Left lung (tissue), 10 donors: ENCODE results near the gene OR51I2. TPM values are rescaled to one million over a fixed set of nuclear protein-coding genes. Genes with fewer than 3 reads are reported as not detected.

Experiments
- ATAC-seq: fragments of 200-7000 bp; cut with Tn5 transposase; one replicate; pipeline ENCODE4 v1.9.1; 2020; ENCODE audit warnings: moderate library complexity
- DNase-seq, 4 donors: peaks; one replicate each; pipeline ENCODE4 v3.0.0-alpha.2; 2013 to 2020
- H3K27ac ChIP-seq, 2 donors: fragments of 200-600 bp; sonication (generic) in 1 of 2; one replicate each; pipeline versions ENCODE4 v1.5.0 to v1.8.0; 2020 to 2021
- H3K27me3 ChIP-seq, 2 donors: fragments of 200-600 bp; sonication (generic) in 1 of 2; one replicate each; pipeline versions ENCODE4 v1.5.0 to v1.8.0; 2020 to 2021
- H3K36me3 ChIP-seq, 2 donors: fragments of 200-600 bp; sonication (generic) in 1 of 2; one replicate each; pipeline versions ENCODE4 v1.5.0 to v1.8.0; 2020 to 2021
- H3K4me1 ChIP-seq, 2 donors: fragments of 200-600 bp; one replicate each; pipeline ENCODE4 v1.8.0; 2021
- H3K4me3 ChIP-seq, 2 donors: fragments of 200-600 bp; sonication (generic) in 1 of 2; one replicate each; pipeline versions ENCODE4 v1.5.0 to v1.8.0; 2020 to 2021; ENCODE audit warnings: mild to moderate bottlenecking in 1 of 2
- H3K9me3 ChIP-seq, 2 donors: fragments of 200-600 bp; sonication (generic) in 1 of 2; one replicate each; pipeline versions ENCODE4 v1.5.0 to v1.8.0; 2020 to 2021
- intact Hi-C, 2 donors: fragments of 100-400 bp; cut with DNase I; formaldehyde crosslinking; loops; one replicate each; pipeline versions ENCODE4 v1.11.2 to v1.14.2; 2022
- polyA plus RNA-seq, 6 donors: library from polyadenylated mRNA; unstranded; fragments of 120-200 nt; gene quantifications; one replicate each; pipeline ENCODE4 v1.2.1, GENCODE V29; 2013; ENCODE audit not compliant: insufficient read length in 6 of 6
- total RNA-seq, 2 donors: library from RNA; stranded (reverse); fragmentation: NEBNext Ultra II Directional; extraction: Animal tissue kit (Norgen Biotek cat#: 25700); gene quantifications; one replicate each; pipeline ENCODE4 v1.2.1, GENCODE V29; 2021
- TF ChIP-seq, protein P1 (sequence below), 2 donors: fragments of 200-600 bp; sonication (generic) in 1 of 2; IDR thresholded peaks; one replicate each; pipeline versions ENCODE4 v1.5.0 to v1.8.0; 2021; ENCODE audit warnings: antibody characterized with exemption in 2 of 2
- donor health status: DM: no; HTN: yes; CAD: no.
- donor health status: DM: no; HTN: no; CAD: no.

The OR51I2 gene
- total and polyA plus RNA-seq, 8 donors = 0.04 to 0.07 TPM; not detected in 6

GRCh38 chr11:5505363-5506048, 56.4 kb downstream of the OR51I2 start:
- ATAC-seq (no peak), DNase-seq (no peak)
- H3K4me1 ChIP-seq = no peaks in the 10 kb centered on the region
- TF ChIP-seq, protein P1, sequence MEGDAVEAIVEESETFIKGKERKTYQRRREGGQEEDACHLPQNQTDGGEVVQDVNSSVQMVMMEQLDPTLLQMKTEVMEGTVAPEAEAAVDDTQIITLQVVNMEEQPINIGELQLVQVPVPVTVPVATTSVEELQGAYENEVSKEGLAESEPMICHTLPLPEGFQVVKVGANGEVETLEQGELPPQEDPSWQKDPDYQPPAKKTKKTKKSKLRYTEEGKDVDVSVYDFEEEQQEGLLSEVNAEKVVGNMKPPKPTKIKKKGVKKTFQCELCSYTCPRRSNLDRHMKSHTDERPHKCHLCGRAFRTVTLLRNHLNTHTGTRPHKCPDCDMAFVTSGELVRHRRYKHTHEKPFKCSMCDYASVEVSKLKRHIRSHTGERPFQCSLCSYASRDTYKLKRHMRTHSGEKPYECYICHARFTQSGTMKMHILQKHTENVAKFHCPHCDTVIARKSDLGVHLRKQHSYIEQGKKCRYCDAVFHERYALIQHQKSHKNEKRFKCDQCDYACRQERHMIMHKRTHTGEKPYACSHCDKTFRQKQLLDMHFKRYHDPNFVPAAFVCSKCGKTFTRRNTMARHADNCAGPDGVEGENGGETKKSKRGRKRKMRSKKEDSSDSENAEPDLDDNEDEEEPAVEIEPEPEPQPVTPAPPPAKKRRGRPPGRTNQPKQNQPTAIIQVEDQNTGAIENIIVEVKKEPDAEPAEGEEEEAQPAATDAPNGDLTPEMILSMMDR (IDR thresholded peaks at IDR 0.05) = no peak
- H3K27me3 ChIP-seq = no peaks in the 10 kb centered on the region
- no peaks in the 10 kb centered on the region for H3K36me3 ChIP-seq
- intact Hi-C loops = no loop called here
- H3K27ac ChIP-seq = no peak overlapping the region
- no peak overlapping the region for H3K4me3 ChIP-seq
- H3K9me3 ChIP-seq = no peaks in the 10 kb centered on the region

Other genes with a start within 250 kb of the OR51I2 start
- not detected for gene OR51V1, start 248.6 kb upstream of the OR51I2 start, total RNA-seq
- gene OR51V1, start 248.6 kb upstream of the OR51I2 start, polyA plus RNA-seq = not detected
- 100 to 1,000 TPM; 247 to 273 TPM for gene HBB, start 222.3 kb upstream of the OR51I2 start, total RNA-seq
- gene HBB, start 222.3 kb upstream of the OR51I2 start, polyA plus RNA-seq = 100 to 1,000 TPM; 137 to 967 (median 304) TPM
- gene HBD, start 214.8 kb upstream of the OR51I2 start, total RNA-seq = under 1 TPM in 1 of 2 donors, not detected in 1; 0.82 TPM
- gene HBD, start 214.8 kb upstream of the OR51I2 start, polyA plus RNA-seq = 1 to 10 TPM in 3 of 6 donors, under 1 TPM in 3; 0.44 to 1.2 (median 0.96) TPM
- gene HBG1, start 199.5 kb upstream of the OR51I2 start, total RNA-seq = not detected
- gene HBG1, start 199.5 kb upstream of the OR51I2 start, polyA plus RNA-seq = 1,000 to 10,000 TPM in 3 of 6 donors, 10 to 100 TPM in 1, 1 to 10 TPM in 2; 3.5 to 2,797 (median 512) TPM
- not detected for gene HBG2, start 194.5 kb upstream of the OR51I2 start, total RNA-seq
- 1,000 to 10,000 TPM; 1,963 to 7,853 (median 3,552) TPM for gene HBG2, start 194.5 kb upstream of the OR51I2 start, polyA plus RNA-seq
- not detected for gene HBE1, start 179.4 kb upstream of the OR51I2 start, total RNA-seq
- 10 to 100 TPM in 3 of 6 donors, 1 to 10 TPM in 3; 4.2 to 41.6 (median 16.3) TPM for gene HBE1, start 179.4 kb upstream of the OR51I2 start, polyA plus RNA-seq
- not detected for gene OR51B4, start 147.4 kb upstream of the OR51I2 start, total RNA-seq
- under 1 TPM in 5 of 6 donors, not detected in 1; 0.35 to 0.58 (median 0.53) TPM for gene OR51B4, start 147.4 kb upstream of the OR51I2 start, polyA plus RNA-seq
- not detected for gene OR51B2, start 125.0 kb upstream of the OR51I2 start, total RNA-seq
- under 1 TPM in 1 of 6 donors, not detected in 5; 0.23 TPM for gene OR51B2, start 125.0 kb upstream of the OR51I2 start, polyA plus RNA-seq
- under 1 TPM; 0.29 to 0.41 TPM for gene OR51B5, start 105.8 kb upstream of the OR51I2 start, total RNA-seq
- under 1 TPM; 0.41 to 0.87 (median 0.71) TPM for gene OR51B5, start 105.8 kb upstream of the OR51I2 start, polyA plus RNA-seq
- not detected for gene OR51B6, start 97.8 kb upstream of the OR51I2 start, total RNA-seq
- under 1 TPM in 1 of 6 donors, not detected in 5; 0.14 TPM for gene OR51B6, start 97.8 kb upstream of the OR51I2 start, polyA plus RNA-seq
- gene OR51M1, start 65.5 kb upstream of the OR51I2 start, total RNA-seq = not detected
- gene OR51M1, start 65.5 kb upstream of the OR51I2 start, polyA plus RNA-seq = under 1 TPM in 4 of 6 donors, not detected in 2; 0.06 to 0.24 (median 0.08) TPM
- not detected for gene OR51Q1, start 27.2 kb upstream of the OR51I2 start, total RNA-seq
- gene OR51Q1, start 27.2 kb upstream of the OR51I2 start, polyA plus RNA-seq = not detected
- not detected for gene OR51I1, start 7.8 kb upstream of the OR51I2 start, total RNA-seq
- not detected for gene OR51I1, start 7.8 kb upstream of the OR51I2 start, polyA plus RNA-seq
- gene OR52D1, start 39.4 kb downstream of the OR51I2 start, total RNA-seq = not detected
- under 1 TPM in 2 of 6 donors, not detected in 4; 0.13 to 0.18 TPM for gene OR52D1, start 39.4 kb downstream of the OR51I2 start, polyA plus RNA-seq
- under 1 TPM; 0.23 to 0.37 TPM for gene UBQLN3, start 60.6 kb downstream of the OR51I2 start, total RNA-seq
- gene UBQLN3, start 60.6 kb downstream of the OR51I2 start, polyA plus RNA-seq = under 1 TPM in 1 of 6 donors, not detected in 5; 0.06 TPM
- under 1 TPM; 0.50 to 0.67 TPM for gene UBQLNL, start 67.4 kb downstream of the OR51I2 start, total RNA-seq
- gene UBQLNL, start 67.4 kb downstream of the OR51I2 start, polyA plus RNA-seq = 1 to 10 TPM; 1.2 to 2.2 (median 1.7) TPM
- under 1 TPM; 0.32 to 0.45 TPM for gene OR52H1, start 99.2 kb downstream of the OR51I2 start, total RNA-seq
- gene OR52H1, start 99.2 kb downstream of the OR51I2 start, polyA plus RNA-seq = under 1 TPM in 3 of 6 donors, not detected in 3; 0.20 to 0.26 (median 0.20) TPM
- gene OR52B6, start 131.6 kb downstream of the OR51I2 start, total RNA-seq = not detected
- gene OR52B6, start 131.6 kb downstream of the OR51I2 start, polyA plus RNA-seq = under 1 TPM; 0.17 to 0.56 (median 0.42) TPM
- gene TRIM6, start 147.3 kb downstream of the OR51I2 start, total RNA-seq = 1 to 10 TPM; 4.2 to 6.2 TPM
- gene TRIM6, start 147.3 kb downstream of the OR51I2 start, polyA plus RNA-seq = 1 to 10 TPM; 4.5 to 9.7 (median 6.5) TPM
- 10 to 100 TPM in 1 of 2 donors, 1 to 10 TPM in 1; 9.1 to 10.2 TPM for gene TRIM34, start 175.7 kb downstream of the OR51I2 start, total RNA-seq
- gene TRIM34, start 175.7 kb downstream of the OR51I2 start, polyA plus RNA-seq = 10 to 100 TPM; 20.9 to 31.7 (median 22.9) TPM
- 10 to 100 TPM; 42.6 to 50.6 TPM for gene TRIM5, start 235.8 kb downstream of the OR51I2 start, total RNA-seq
- gene TRIM5, start 235.8 kb downstream of the OR51I2 start, polyA plus RNA-seq = 10 to 100 TPM; 54.5 to 65.4 (median 59.8) TPM
- gene TRIM22, start 240.5 kb downstream of the OR51I2 start, total RNA-seq = 100 to 1,000 TPM; 122 to 137 TPM
- gene TRIM22, start 240.5 kb downstream of the OR51I2 start, polyA plus RNA-seq = 10 to 100 TPM; 23.1 to 28.3 (median 26.9) TPM